PC-3 (cell line): Measurements from ENCODE around the gene SLC38A11.

Experiments
- EZH2phosphoT487 ChIP-seq: fragments of 300-600 bp; sonication (generic); IDR thresholded peaks from 2 replicates; pipeline ENCODE4 v1.6.1; 2018; ENCODE audit warnings: mild to moderate bottlenecking, antibody characterized with exemption, low read length, borderline replicate concordance
- TF ChIP-seq, protein P1 (sequence below): fragments of 300-600 bp; sonication (generic); conservative IDR thresholded peaks from 2 replicates; pipeline ENCODE4 v1.5.1; 2017; ENCODE audit warnings: antibody characterized with exemption, low read depth, mild to moderate bottlenecking, low read length

DNA sequence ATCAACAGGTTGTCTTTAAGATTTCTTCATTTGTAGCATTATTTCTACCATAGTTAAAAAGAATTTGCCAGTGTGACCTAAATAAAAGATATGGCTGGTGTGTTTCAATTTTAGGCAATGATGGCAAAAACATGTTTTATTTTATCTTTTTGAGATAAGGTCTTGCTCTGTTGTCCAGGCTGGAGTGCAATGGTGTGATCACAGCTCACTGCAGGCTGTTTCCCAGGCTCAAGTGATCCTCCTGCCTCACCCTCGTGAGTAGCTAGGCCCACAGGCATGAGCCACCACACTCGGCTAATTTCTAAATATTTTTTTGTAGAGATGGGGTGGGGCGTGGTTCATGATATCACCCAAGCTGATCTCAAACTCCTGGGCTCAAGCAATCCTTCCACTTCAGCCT, 66.7 kb downstream of the SLC38A11 start:
- no peak for TF ChIP-seq EZH2phosphoT487
- TF ChIP-seq, protein P1, sequence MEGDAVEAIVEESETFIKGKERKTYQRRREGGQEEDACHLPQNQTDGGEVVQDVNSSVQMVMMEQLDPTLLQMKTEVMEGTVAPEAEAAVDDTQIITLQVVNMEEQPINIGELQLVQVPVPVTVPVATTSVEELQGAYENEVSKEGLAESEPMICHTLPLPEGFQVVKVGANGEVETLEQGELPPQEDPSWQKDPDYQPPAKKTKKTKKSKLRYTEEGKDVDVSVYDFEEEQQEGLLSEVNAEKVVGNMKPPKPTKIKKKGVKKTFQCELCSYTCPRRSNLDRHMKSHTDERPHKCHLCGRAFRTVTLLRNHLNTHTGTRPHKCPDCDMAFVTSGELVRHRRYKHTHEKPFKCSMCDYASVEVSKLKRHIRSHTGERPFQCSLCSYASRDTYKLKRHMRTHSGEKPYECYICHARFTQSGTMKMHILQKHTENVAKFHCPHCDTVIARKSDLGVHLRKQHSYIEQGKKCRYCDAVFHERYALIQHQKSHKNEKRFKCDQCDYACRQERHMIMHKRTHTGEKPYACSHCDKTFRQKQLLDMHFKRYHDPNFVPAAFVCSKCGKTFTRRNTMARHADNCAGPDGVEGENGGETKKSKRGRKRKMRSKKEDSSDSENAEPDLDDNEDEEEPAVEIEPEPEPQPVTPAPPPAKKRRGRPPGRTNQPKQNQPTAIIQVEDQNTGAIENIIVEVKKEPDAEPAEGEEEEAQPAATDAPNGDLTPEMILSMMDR = no peak
